ENCODE results near the gene STK32B.

Gene STK32B

DNA sequence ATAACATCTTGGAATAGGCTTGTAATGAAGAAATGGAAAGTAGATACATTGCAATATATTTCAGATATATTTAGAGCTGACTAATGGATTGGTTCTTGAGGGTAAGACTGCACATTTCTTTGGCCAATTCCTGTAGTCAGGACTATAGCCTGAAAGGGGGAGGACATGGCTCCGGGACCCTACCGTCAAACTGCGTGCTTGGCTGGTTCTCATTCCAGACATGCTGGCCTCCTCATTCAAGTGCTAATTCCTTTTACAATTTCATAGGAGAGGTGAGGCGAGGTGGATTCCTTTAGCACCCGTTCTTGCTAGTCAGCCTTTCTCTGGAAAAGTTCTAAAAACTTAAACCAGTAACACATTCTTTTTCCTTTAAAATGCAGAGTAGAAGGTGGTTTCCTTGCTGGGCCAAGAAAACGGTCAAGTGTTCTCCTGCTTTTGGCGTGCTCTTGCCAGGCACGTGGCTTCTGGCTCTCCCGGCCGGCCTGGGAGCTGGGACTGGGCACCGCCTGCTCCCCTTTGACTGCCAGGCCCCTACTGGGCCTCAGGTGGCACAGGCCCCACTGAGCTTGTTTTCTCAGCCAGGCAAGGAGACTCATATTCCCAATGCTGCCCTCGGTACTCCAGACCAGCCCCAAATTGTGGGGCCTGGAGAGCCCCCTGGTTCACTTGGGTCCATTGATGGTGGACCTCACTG lies 167.2 kb downstream of the STK32B start:
- TF ChIP-seq, protein P1, sequence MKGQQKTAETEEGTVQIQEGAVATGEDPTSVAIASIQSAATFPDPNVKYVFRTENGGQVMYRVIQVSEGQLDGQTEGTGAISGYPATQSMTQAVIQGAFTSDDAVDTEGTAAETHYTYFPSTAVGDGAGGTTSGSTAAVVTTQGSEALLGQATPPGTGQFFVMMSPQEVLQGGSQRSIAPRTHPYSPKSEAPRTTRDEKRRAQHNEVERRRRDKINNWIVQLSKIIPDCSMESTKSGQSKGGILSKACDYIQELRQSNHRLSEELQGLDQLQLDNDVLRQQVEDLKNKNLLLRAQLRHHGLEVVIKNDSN (IDR thresholded peaks at IDR 0.05), result no peak
- no peak for TF ChIP-seq NFIC (IDR thresholded peaks at IDR 0.05)
- TF ChIP-seq TCF12 (IDR thresholded peaks at IDR 0.05; ENCODE audit: low read depth), result no peak
- no peak for TF ChIP-seq EGR1 (IDR thresholded peaks at IDR 0.05)
- TF ChIP-seq, protein P2, sequence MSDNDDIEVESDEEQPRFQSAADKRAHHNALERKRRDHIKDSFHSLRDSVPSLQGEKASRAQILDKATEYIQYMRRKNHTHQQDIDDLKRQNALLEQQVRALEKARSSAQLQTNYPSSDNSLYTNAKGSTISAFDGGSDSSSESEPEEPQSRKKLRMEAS (IDR thresholded peaks at IDR 0.05), result no peak
- no peak for TF ChIP-seq TEAD4 (IDR thresholded peaks at IDR 0.05)
- TF ChIP-seq CEBPB (IDR thresholded peaks at IDR 0.05), result no peak
- no peak for TF ChIP-seq RAD21 (IDR thresholded peaks at IDR 0.05; ENCODE audit: low read depth)
- no peak for TF ChIP-seq EP300 (IDR thresholded peaks at IDR 0.05; ENCODE audit: borderline replicate concordance)
- no peak for TF ChIP-seq CREB1 (IDR thresholded peaks at IDR 0.05; ENCODE audit: low read depth)
- TF ChIP-seq YY1 (IDR thresholded peaks at IDR 0.05; ENCODE audit: low read depth), result no peak
- TF ChIP-seq TAF1 (IDR thresholded peaks at IDR 0.05; ENCODE audit: low read depth), result no peak

DNA sequence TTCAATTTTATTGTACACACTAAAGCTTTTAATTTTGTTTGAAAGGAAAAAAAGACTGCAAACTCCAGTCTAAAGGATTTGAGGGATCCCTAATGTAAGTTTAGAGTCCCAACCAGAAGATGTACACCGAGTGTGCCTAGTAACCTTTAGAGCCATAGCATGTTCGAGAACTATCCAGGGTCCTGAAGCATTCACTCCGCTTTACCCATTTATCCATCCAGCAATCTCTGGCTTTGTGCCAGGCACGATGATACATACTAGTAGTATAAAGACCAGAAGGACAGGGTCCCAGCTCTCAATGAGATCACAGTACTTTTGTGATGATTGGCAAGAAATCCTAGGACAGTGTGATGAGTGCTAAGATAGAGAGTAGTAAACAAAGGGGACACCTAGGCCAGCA lies 168.7 kb downstream of the STK32B start:
- TF ChIP-seq EGR1 (IDR thresholded peaks at IDR 0.05), result no peak
- TF ChIP-seq RAD21 (IDR thresholded peaks at IDR 0.05; ENCODE audit: low read depth), result no peak
- TF ChIP-seq, protein P3, sequence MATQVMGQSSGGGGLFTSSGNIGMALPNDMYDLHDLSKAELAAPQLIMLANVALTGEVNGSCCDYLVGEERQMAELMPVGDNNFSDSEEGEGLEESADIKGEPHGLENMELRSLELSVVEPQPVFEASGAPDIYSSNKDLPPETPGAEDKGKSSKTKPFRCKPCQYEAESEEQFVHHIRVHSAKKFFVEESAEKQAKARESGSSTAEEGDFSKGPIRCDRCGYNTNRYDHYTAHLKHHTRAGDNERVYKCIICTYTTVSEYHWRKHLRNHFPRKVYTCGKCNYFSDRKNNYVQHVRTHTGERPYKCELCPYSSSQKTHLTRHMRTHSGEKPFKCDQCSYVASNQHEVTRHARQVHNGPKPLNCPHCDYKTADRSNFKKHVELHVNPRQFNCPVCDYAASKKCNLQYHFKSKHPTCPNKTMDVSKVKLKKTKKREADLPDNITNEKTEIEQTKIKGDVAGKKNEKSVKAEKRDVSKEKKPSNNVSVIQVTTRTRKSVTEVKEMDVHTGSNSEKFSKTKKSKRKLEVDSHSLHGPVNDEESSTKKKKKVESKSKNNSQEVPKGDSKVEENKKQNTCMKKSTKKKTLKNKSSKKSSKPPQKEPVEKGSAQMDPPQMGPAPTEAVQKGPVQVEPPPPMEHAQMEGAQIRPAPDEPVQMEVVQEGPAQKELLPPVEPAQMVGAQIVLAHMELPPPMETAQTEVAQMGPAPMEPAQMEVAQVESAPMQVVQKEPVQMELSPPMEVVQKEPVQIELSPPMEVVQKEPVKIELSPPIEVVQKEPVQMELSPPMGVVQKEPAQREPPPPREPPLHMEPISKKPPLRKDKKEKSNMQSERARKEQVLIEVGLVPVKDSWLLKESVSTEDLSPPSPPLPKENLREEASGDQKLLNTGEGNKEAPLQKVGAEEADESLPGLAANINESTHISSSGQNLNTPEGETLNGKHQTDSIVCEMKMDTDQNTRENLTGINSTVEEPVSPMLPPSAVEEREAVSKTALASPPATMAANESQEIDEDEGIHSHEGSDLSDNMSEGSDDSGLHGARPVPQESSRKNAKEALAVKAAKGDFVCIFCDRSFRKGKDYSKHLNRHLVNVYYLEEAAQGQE (IDR thresholded peaks at IDR 0.05; ENCODE audit: low read depth), result peak; percentile 87
- TF ChIP-seq NFIC (IDR thresholded peaks at IDR 0.05), result peak; percentile 52
- TF ChIP-seq ZBTB7A (IDR thresholded peaks at IDR 0.05; ENCODE audit: low read depth), result no peak
- TF ChIP-seq TAF1 (IDR thresholded peaks at IDR 0.05; ENCODE audit: low read depth), result no peak
- TF ChIP-seq FOXM1 (IDR thresholded peaks at IDR 0.05; ENCODE audit: borderline replicate concordance, low read depth), result no peak

DNA sequence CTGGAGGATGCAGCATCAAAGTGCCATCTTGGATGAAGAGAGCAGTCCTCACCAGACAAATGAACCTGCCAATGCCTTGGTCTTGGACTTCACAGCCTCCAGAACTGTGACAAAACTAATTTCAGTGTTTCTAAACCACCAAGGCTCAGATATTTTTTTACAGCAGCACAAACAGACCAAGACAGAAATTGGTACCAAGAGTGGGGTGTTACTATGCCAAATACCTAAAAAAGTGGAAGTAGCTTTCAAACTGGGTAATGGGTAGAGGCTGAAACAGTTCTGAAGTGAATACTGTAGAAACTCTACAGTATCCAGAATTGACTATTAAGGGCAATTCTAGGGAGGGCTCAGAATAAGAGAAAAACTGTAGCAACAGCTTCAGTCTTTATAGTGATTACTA lies 170.8 kb downstream of the STK32B start:
- TF ChIP-seq RAD21 (IDR thresholded peaks at IDR 0.05; ENCODE audit: low read depth) (no peak), YY1 (IDR thresholded peaks at IDR 0.05; ENCODE audit: low read depth) (no peak), TCF12 (IDR thresholded peaks at IDR 0.05; ENCODE audit: low read depth) (no peak), EGR1 (IDR thresholded peaks at IDR 0.05) (no peak)
- TF ChIP-seq, protein P3 (IDR thresholded peaks at IDR 0.05; ENCODE audit: low read depth), result no peak

DNA sequence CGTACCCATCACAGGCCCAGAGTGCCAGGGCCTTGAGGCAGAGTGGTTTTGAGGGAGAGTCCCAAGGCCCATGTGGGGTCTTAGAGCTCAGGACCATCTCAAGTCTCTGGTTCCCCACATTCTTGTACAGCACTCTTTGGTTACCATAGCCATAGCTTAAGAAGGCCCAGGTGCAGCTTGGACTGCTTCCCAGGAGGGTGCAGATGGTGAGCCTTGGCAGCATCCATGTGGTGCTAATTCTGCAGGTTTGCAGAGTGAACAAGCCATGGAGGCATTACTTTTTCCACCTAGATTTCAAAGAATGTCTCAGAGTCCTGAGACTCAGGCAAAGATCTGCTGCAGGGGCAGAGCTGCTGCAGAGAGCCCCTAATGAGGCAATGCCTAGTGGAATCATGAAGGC lies 171.7 kb downstream of the STK32B start:
- TF ChIP-seq CREB1 (IDR thresholded peaks at IDR 0.05; ENCODE audit: low read depth) (no peak), RAD21 (IDR thresholded peaks at IDR 0.05; ENCODE audit: low read depth) (no peak), CEBPB (IDR thresholded peaks at IDR 0.05) (no peak), EGR1 (IDR thresholded peaks at IDR 0.05) (no peak), ZBTB7A (IDR thresholded peaks at IDR 0.05; ENCODE audit: low read depth) (no peak), YY1 (IDR thresholded peaks at IDR 0.05; ENCODE audit: low read depth) (no peak), TAF1 (IDR thresholded peaks at IDR 0.05; ENCODE audit: low read depth) (no peak), EP300 (IDR thresholded peaks at IDR 0.05; ENCODE audit: borderline replicate concordance) (no peak)
- TF ChIP-seq, protein P3 (IDR thresholded peaks at IDR 0.05; ENCODE audit: low read depth), result no peak
- TF ChIP-seq, protein P2 (IDR thresholded peaks at IDR 0.05), result no peak

DNA sequence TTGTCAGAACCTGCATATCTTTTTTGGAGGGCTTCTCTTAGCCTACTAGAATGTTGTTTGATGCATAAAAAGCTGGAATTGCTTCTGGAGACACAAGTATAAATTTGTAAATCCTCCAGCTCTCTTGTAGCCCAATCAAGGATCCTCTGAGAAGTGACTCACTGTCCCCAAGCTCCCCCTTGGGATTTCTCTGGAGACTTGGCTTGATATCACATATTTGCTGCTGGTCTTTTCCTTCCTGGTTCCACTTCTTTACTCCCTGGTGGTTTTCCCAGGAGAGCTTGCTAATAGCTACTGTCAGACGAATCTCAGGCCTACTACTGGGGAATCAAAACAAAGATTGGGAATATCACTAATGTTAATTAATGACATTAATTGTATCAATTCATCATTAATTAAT lies 173.1 kb downstream of the STK32B start:
- TF ChIP-seq RAD21 (IDR thresholded peaks at IDR 0.05; ENCODE audit: low read depth) (no peak), YY1 (IDR thresholded peaks at IDR 0.05; ENCODE audit: low read depth) (no peak), TAF1 (IDR thresholded peaks at IDR 0.05; ENCODE audit: low read depth) (no peak)
- TF ChIP-seq, protein P3 (IDR thresholded peaks at IDR 0.05; ENCODE audit: low read depth), result no peak

All from Ishikawa (cell line).